NT2/D1 (cell line): ENCODE data around the gene CFAP20DC.
"Not testable (repeated sequence)": the region's sequence is repeated elsewhere in the genome, so short reads cannot be mapped to it uniquely, and the experiment has no call there.

Experiments used
- DNase-seq: peaks from one replicate; pipeline ENCODE4 v3.0.0-alpha.2; 2011; ENCODE audit warnings: low read depth, low spot score
- H3K27me3 ChIP-seq: 2 replicates; pipeline ENCODE4 v1.6.0; 2011; ENCODE audit warnings: mild to moderate bottlenecking; ENCODE audit not compliant: insufficient read length, insufficient read depth
- H3K36me3 ChIP-seq: 2 replicates; pipeline ENCODE4 v1.6.1; 2011; ENCODE audit warnings: mild to moderate bottlenecking, low read length, mixed read lengths; ENCODE audit not compliant: insufficient read depth, insufficient read length
- H3K4me1 ChIP-seq: 2 replicates; pipeline ENCODE4 v1.5.1; 2011; ENCODE audit not compliant: insufficient read depth, insufficient read length
- H3K4me3 ChIP-seq: 2 replicates; pipeline ENCODE4 v1.5.1; 2011; ENCODE audit warnings: low read depth; ENCODE audit not compliant: insufficient read length
- H3K9ac ChIP-seq: 2 replicates; pipeline ENCODE4 v1.6.0; 2011; ENCODE audit warnings: low read depth; ENCODE audit not compliant: insufficient read length
- H3K9me3 ChIP-seq: 2 replicates; pipeline ENCODE4 v1.5.1; 2011; ENCODE audit warnings: mild to moderate bottlenecking, low read length; ENCODE audit not compliant: insufficient read depth
- SUZ12 ChIP-seq: IDR thresholded peaks from 2 replicates; pipeline ENCODE4 v1.6.1; 2011; ENCODE audit not compliant: insufficient read length, insufficient read depth; ENCODE audit errors: extremely low read depth
- YY1 ChIP-seq: IDR thresholded peaks from 2 replicates; pipeline ENCODE4 v1.6.1; 2011; ENCODE audit not compliant: insufficient read length, insufficient read depth
- ZNF274 ChIP-seq: IDR thresholded peaks from 2 replicates; pipeline ENCODE4 v1.6.1; 2011; ENCODE audit warnings: mild to moderate bottlenecking, low read depth, low read length

The CFAP20DC gene

GRCh38 chr3:58706395-58707167, 343.2 kb downstream of the CFAP20DC start:
- TF ChIP-seq YY1 (no peak), ZNF274 (no peak), SUZ12 (no peak)
- H3K4me3 ChIP-seq: no peak overlapping the region
- no peaks in the 10 kb centered on the region for H3K36me3 ChIP-seq
- H3K4me1 ChIP-seq: no peaks in the 10 kb centered on the region
- H3K9ac ChIP-seq: no peak overlapping the region
- no peak for DNase-seq
- H3K27me3 ChIP-seq: no peaks in the 10 kb centered on the region
- no peaks in the 10 kb centered on the region for H3K9me3 ChIP-seq

GRCh38 chr3:58704745-58705144, 345.1 kb downstream of the CFAP20DC start:
- no peak for DNase-seq
- no peak overlapping the region for H3K9ac ChIP-seq
- H3K36me3 ChIP-seq: no peaks in the 10 kb centered on the region
- TF ChIP-seq ZNF274 (no peak), YY1 (no peak), SUZ12 (no peak)
- H3K4me3 ChIP-seq: no peak overlapping the region
- H3K9me3 ChIP-seq: peaks cover 10% of the 10 kb centered on the region; the same call in 1 of the 2 replicates
- no peaks in the 10 kb centered on the region for H3K27me3 ChIP-seq
- no peaks in the 10 kb centered on the region for H3K4me1 ChIP-seq

GRCh38 chr3:58704304-58704703, 345.5 kb downstream of the CFAP20DC start:
- H3K27me3 ChIP-seq, DNase-seq, H3K36me3 ChIP-seq, H3K9ac ChIP-seq, H3K4me1 ChIP-seq, H3K4me3 ChIP-seq: not testable (repeated sequence)
- peaks cover 10% of the 10 kb centered on the region; the same call in 1 of the 2 replicates for H3K9me3 ChIP-seq

GRCh38 chr3:58698246-58698645, 351.6 kb downstream of the CFAP20DC start:
- Histone ChIP-seq H3K4me1 (no peaks in the 10 kb centered on the region), H3K36me3 (no peaks in the 10 kb centered on the region), H3K9ac (no peak overlapping the region), H3K4me3 (no peak overlapping the region), H3K9me3 (peaks cover 27% of the 10 kb centered on the region), H3K27me3 (no peaks in the 10 kb centered on the region)
- DNase-seq: no peak
- no peak for TF ChIP-seq ZNF274
- TF ChIP-seq YY1: no peak
- no peak for TF ChIP-seq SUZ12

GRCh38 chr3:58697561-58697960, 352.3 kb downstream of the CFAP20DC start:
- Histone ChIP-seq H3K36me3 (no peaks in the 10 kb centered on the region), H3K9me3 (peaks cover 34% of the 10 kb centered on the region), H3K4me1 (no peaks in the 10 kb centered on the region), H3K27me3 (no peaks in the 10 kb centered on the region), H3K4me3 (no peak overlapping the region), H3K9ac (no peak overlapping the region)
- TF ChIP-seq ZNF274 (no peak), SUZ12 (no peak), YY1 (no peak)
- DNase-seq: no peak

- H3K9me3 ChIP-seq: peaks cover 41% of the 10 kb centered on the region
- not testable (repeated sequence) for H3K27me3 ChIP-seq, H3K4me1 ChIP-seq, H3K4me3 ChIP-seq, H3K36me3 ChIP-seq, DNase-seq, H3K9ac ChIP-seq
These were observed 353.0 kb downstream of the CFAP20DC start for GRCh38 chr3:58696813-58697212.

GRCh38 chr3:58696093-58696492, 353.7 kb downstream of the CFAP20DC start:
- TF ChIP-seq ZNF274: no peak
- TF ChIP-seq SUZ12: no peak
- TF ChIP-seq YY1: no peak
- Histone ChIP-seq H3K36me3 (no peaks in the 10 kb centered on the region), H3K4me3 (no peak overlapping the region), H3K4me1 (no peaks in the 10 kb centered on the region), H3K9me3 (peaks cover 49% of the 10 kb centered on the region), H3K9ac (no peak overlapping the region), H3K27me3 (no peaks in the 10 kb centered on the region)
- no peak for DNase-seq

- H3K4me3 ChIP-seq, H3K36me3 ChIP-seq, H3K4me1 ChIP-seq, DNase-seq, H3K9ac ChIP-seq, H3K27me3 ChIP-seq: not testable (repeated sequence)
- H3K9me3 ChIP-seq: peaks cover 50% of the 10 kb centered on the region
These were observed 354.5 kb downstream of the CFAP20DC start for GRCh38 chr3:58695284-58695683.
